ENCODE data around the gene CASTOR2.
"Not testable (repeated sequence)": the region's sequence is repeated elsewhere in the genome, so short reads cannot be mapped to it uniquely, and the experiment has no call there.

Gene CASTOR2

GRCh38 chr7:74964511-74965119, at the start of gene CASTOR2:
Gene CASTOR2 (plus strand): TSS chr7:74964705. CDS start chr7:74964986, 281 bp downstream.
- not testable (repeated sequence) for H3K4me3 ChIP-seq (replicated peaks in 1 of 2; ENCODE audit: low read depth in 2 of 2, low read length in 2 of 2); DNase-seq (ENCODE audit: low read depth in 2 of 2)

- H3K4me3 ChIP-seq (replicated peaks in 1 of 2; ENCODE audit: low read depth in 2 of 2, low read length in 2 of 2); DNase-seq (ENCODE audit: low read depth in 2 of 2): not testable (repeated sequence)
These were observed 42.1 kb upstream of the CASTOR2 start for GRCh38 chr7:74922321-74922890.

GRCh38 chr7:74923644-74924043, 40.9 kb upstream of the CASTOR2 start:
- H3K4me3 ChIP-seq (replicated peaks in 1 of 2; ENCODE audit: low read depth in 2 of 2, low read length in 2 of 2) = not testable (repeated sequence)

GRCh38 chr7:74926968-74927367, 37.5 kb upstream of the CASTOR2 start:
- DNase-seq (ENCODE audit: low read depth in 2 of 2) = not testable (repeated sequence)

More at GRCh38 chr7:74923644-74924043, 40.9 kb upstream of the CASTOR2 start:
- DNase-seq (ENCODE audit: low read depth in 2 of 2) = not testable (repeated sequence)

GRCh38 chr7:74931563-74932328, 32.8 kb upstream of the CASTOR2 start:
- not testable (repeated sequence) for H3K4me3 ChIP-seq (replicated peaks in 1 of 2; ENCODE audit: low read depth in 2 of 2, low read length in 2 of 2); DNase-seq (ENCODE audit: low read depth in 2 of 2)

More at GRCh38 chr7:74926968-74927367, 37.5 kb upstream of the CASTOR2 start:
- H3K4me3 ChIP-seq (replicated peaks in 1 of 2; ENCODE audit: low read depth in 2 of 2, low read length in 2 of 2) = not testable (repeated sequence)

GRCh38 chr7:74939429-74939828, 25.1 kb upstream of the CASTOR2 start:
- H3K4me3 ChIP-seq (replicated peaks in 1 of 2; ENCODE audit: low read depth in 2 of 2, low read length in 2 of 2); DNase-seq (ENCODE audit: low read depth in 2 of 2): not testable (repeated sequence)

- DNase-seq (ENCODE audit: low read depth in 2 of 2); H3K4me3 ChIP-seq (replicated peaks in 1 of 2; ENCODE audit: low read depth in 2 of 2, low read length in 2 of 2): not testable (repeated sequence)
These were observed 23.0 kb upstream of the CASTOR2 start for GRCh38 chr7:74941302-74942069.

- DNase-seq (ENCODE audit: low read depth in 2 of 2); H3K4me3 ChIP-seq (replicated peaks in 1 of 2; ENCODE audit: low read depth in 2 of 2, low read length in 2 of 2): not testable (repeated sequence)
These were observed 20.6 kb upstream of the CASTOR2 start for GRCh38 chr7:74943923-74944322.

GRCh38 chr7:74947741-74948140, 16.8 kb upstream of the CASTOR2 start:
- not testable (repeated sequence) for DNase-seq (ENCODE audit: low read depth in 2 of 2); H3K4me3 ChIP-seq (replicated peaks in 1 of 2; ENCODE audit: low read depth in 2 of 2, low read length in 2 of 2)

- DNase-seq (ENCODE audit: low read depth in 2 of 2) = not testable (repeated sequence)
These were observed 10.7 kb upstream of the CASTOR2 start for GRCh38 chr7:74953774-74954173.

GRCh38 chr7:74958328-74958727, 6.2 kb upstream of the CASTOR2 start:
- H3K4me3 ChIP-seq (replicated peaks in 1 of 2; ENCODE audit: low read depth in 2 of 2, low read length in 2 of 2); DNase-seq (ENCODE audit: low read depth in 2 of 2): not testable (repeated sequence)

More at GRCh38 chr7:74953774-74954173, 10.7 kb upstream of the CASTOR2 start:
- not testable (repeated sequence) for H3K4me3 ChIP-seq (replicated peaks in 1 of 2; ENCODE audit: low read depth in 2 of 2, low read length in 2 of 2)

GRCh38 chr7:74963704-74964510, 598 bp upstream of the CASTOR2 start:
- not testable (repeated sequence) for DNase-seq (ENCODE audit: low read depth in 2 of 2); H3K4me3 ChIP-seq (replicated peaks in 1 of 2; ENCODE audit: low read depth in 2 of 2, low read length in 2 of 2)

- H3K4me3 ChIP-seq (replicated peaks in 1 of 2; ENCODE audit: low read depth in 2 of 2, low read length in 2 of 2); DNase-seq (ENCODE audit: low read depth in 2 of 2): not testable (repeated sequence)
These were observed 1.8 kb downstream of the CASTOR2 start for GRCh38 chr7:74966208-74966854.

- not testable (repeated sequence) for DNase-seq (ENCODE audit: low read depth in 2 of 2); H3K4me3 ChIP-seq (replicated peaks in 1 of 2; ENCODE audit: low read depth in 2 of 2, low read length in 2 of 2)
These were observed 2.4 kb downstream of the CASTOR2 start for GRCh38 chr7:74966909-74967308.

- DNase-seq (ENCODE audit: low read depth in 2 of 2); H3K4me3 ChIP-seq (replicated peaks in 1 of 2; ENCODE audit: low read depth in 2 of 2, low read length in 2 of 2): not testable (repeated sequence)
These were observed 6.9 kb downstream of the CASTOR2 start for GRCh38 chr7:74971431-74971830.

- H3K4me3 ChIP-seq (replicated peaks in 1 of 2; ENCODE audit: low read depth in 2 of 2, low read length in 2 of 2); DNase-seq (ENCODE audit: low read depth in 2 of 2): not testable (repeated sequence)
These were observed 7.9 kb downstream of the CASTOR2 start for GRCh38 chr7:74972377-74972776.

- not testable (repeated sequence) for H3K4me3 ChIP-seq (replicated peaks in 1 of 2; ENCODE audit: low read depth in 2 of 2, low read length in 2 of 2); DNase-seq (ENCODE audit: low read depth in 2 of 2)
These were observed 11.5 kb downstream of the CASTOR2 start for GRCh38 chr7:74975959-74976358.
